ENCODE data around the gene PIK3C3.

GRCh38 chr18:42092848-42093247 lies 137.8 kb downstream of the PIK3C3 start:
- TF ChIP-seq POU6F1 (CRISPR knock-in tag; IDR thresholded peaks at IDR 0.05; ENCODE audit: borderline replicate concordance, low read depth) (no peak), OSR1 (CRISPR knock-in tag; IDR thresholded peaks at IDR 0.05) (no peak)
